Neural progenitor cell (in vitro differentiated cells): ENCODE measurements around the gene FAM118B. TPM values are rescaled to one million over a fixed set of nuclear protein-coding genes. Genes with fewer than 3 reads are reported as not detected.

ENCODE experiments used
- DNase-seq: peaks from one replicate; pipeline ENCODE4 v3.0.0-alpha.2; 2016; ENCODE audit warnings: low spot score
- H2AFZ ChIP-seq: fragments of 200-600 bp; sonication (generic); replicated peaks from 2 replicates; pipeline ENCODE4 v1.6.1; 2016; ENCODE audit warnings: antibody characterized with exemption
- H3F3A ChIP-seq: fragments of 200-600 bp; sonication (generic); 2 replicates; pipeline ENCODE4 v1.6.1; 2016; ENCODE audit warnings: antibody characterized with exemption, low read depth
- H3K27ac ChIP-seq: fragments of 200-600 bp; sonication (generic); 2 replicates; pipeline ENCODE4 v1.5.1; 2016; ENCODE audit warnings: mild to moderate bottlenecking
- H3K27me3 ChIP-seq: fragments of 200-600 bp; sonication (generic); 2 replicates; pipeline ENCODE4 v1.6.1; 2016; ENCODE audit warnings: mild to moderate bottlenecking, moderate library complexity
- H3K36me3 ChIP-seq: fragments of 200-600 bp; sonication (generic); 2 replicates; pipeline ENCODE4 v1.5.1; 2016
- H3K4me1 ChIP-seq: fragments of 200-600 bp; sonication (generic); 2 replicates; pipeline ENCODE4 v1.6.1; 2016; ENCODE audit warnings: mixed run types
- H3K4me2 ChIP-seq: fragments of 200-600 bp; sonication (generic); 2 replicates; pipeline ENCODE4 v1.6.1; 2016
- H3K4me3 ChIP-seq: fragments of 200-600 bp; sonication (generic); 2 replicates; pipeline ENCODE4 v1.5.1; 2016
- H3K79me2 ChIP-seq: fragments of 200-600 bp; sonication (generic); 2 replicates; pipeline ENCODE4 v1.6.1; 2016; ENCODE audit warnings: low read depth
- H3K9ac ChIP-seq: fragments of 200-600 bp; sonication (generic); 2 replicates; pipeline ENCODE4 v1.6.1; 2016
- H3K9me3 ChIP-seq: fragments of 200-600 bp; sonication (generic); 2 replicates; pipeline ENCODE4 v1.5.1; 2016; ENCODE audit warnings: low read depth
- H4K20me1 ChIP-seq: fragments of 200-600 bp; sonication (generic); 2 replicates; pipeline ENCODE4 v1.6.1; 2016; ENCODE audit warnings: low read depth
- H3K27ac Mint-ChIP-seq: 3 replicates; pipeline ENCODE4 v1.8.0; 2021; ENCODE audit warnings: mixed read lengths
- H3K27me3 Mint-ChIP-seq: 2 replicates; pipeline ENCODE4 v1.8.0; 2022; ENCODE audit warnings: low read depth, mild to moderate bottlenecking, inconsistent platforms, moderate library complexity, mixed read lengths; ENCODE audit not compliant: insufficient read depth
- H3K36me3 Mint-ChIP-seq: 3 replicates; pipeline ENCODE4 v1.8.0; 2021; ENCODE audit warnings: mixed read lengths
- H3K4me1 Mint-ChIP-seq: 3 replicates; pipeline ENCODE4 v1.8.0; 2021; ENCODE audit warnings: mixed read lengths
- H3K4me3 Mint-ChIP-seq: 3 replicates; pipeline ENCODE4 v1.8.0; 2021; ENCODE audit warnings: mild to moderate bottlenecking, moderate library complexity, mixed read lengths
- H3K9me3 Mint-ChIP-seq: 3 replicates; pipeline ENCODE4 v1.8.0; 2020; ENCODE audit warnings: mixed read lengths
- CTCF ChIP-seq: fragments of 200-600 bp; sonication (generic); IDR thresholded peaks from 2 replicates; pipeline ENCODE4 v1.5.1; 2017; ENCODE audit warnings: antibody characterized with exemption, mild to moderate bottlenecking
- EZH2 ChIP-seq: fragments of 200-600 bp; sonication (generic); IDR thresholded peaks from 2 replicates; pipeline ENCODE4 v1.6.1; 2017; ENCODE audit warnings: antibody characterized with exemption, mild to moderate bottlenecking, moderate library complexity
- EZH2phosphoT487 ChIP-seq: fragments of 200-600 bp; sonication (generic); IDR thresholded peaks from 2 replicates; pipeline ENCODE4 v1.6.1; 2017; ENCODE audit warnings: antibody characterized with exemption
- total RNA-seq: library from RNA; depleted of rRNA; stranded (reverse); fragments of >200 nt; gene quantifications from 2 replicates; pipeline ENCODE4 v1.2.3, GENCODE V29; 2015; ENCODE audit warnings: low replicate concordance

FAM118B gene
- total RNA-seq, 1 donor from 2014 or later = 43.2 TPM

GRCh38 chr11:126232683-126233082 lies 21.1 kb downstream of the FAM118B start:
- H4K20me1 ChIP-seq = peaks cover 7% of the 10 kb centered on the region
- no peaks in the 10 kb centered on the region for H3F3A ChIP-seq
- Mint-ChIP-seq H3K36me3 (peaks cover 7% of the 10 kb centered on the region), H3K27ac (no peak overlapping the region), H3K4me3 (no peak overlapping the region), H3K9me3 (no peaks in the 10 kb centered on the region), H3K27me3 (peaks cover 2% of the 10 kb centered on the region), H3K4me1 (no peaks in the 10 kb centered on the region)
- no peak for DNase-seq
- H3K4me3 ChIP-seq = no peak overlapping the region
- H3K79me2 ChIP-seq = peaks cover 33% of the 10 kb centered on the region
- H2AFZ ChIP-seq = no peak overlapping the region
- H3K27ac ChIP-seq = no peak overlapping the region
- no peak overlapping the region for H3K4me2 ChIP-seq
- no peak overlapping the region for H3K9ac ChIP-seq
- no peak for TF ChIP-seq EZH2phosphoT487
- no peak for TF ChIP-seq EZH2
- no peaks in the 10 kb centered on the region for H3K36me3 ChIP-seq
- no peaks in the 10 kb centered on the region for H3K9me3 ChIP-seq
- H3K27me3 ChIP-seq = no peaks in the 10 kb centered on the region
- no peaks in the 10 kb centered on the region for H3K4me1 ChIP-seq

GRCh38 chr11:126233391-126233790 lies 21.8 kb downstream of the FAM118B start:
- Histone ChIP-seq H4K20me1 (peaks cover 7% of the 10 kb centered on the region), H3K36me3 (no peaks in the 10 kb centered on the region)
- H3K4me3 Mint-ChIP-seq = no peak overlapping the region

GRCh38 chr11:126246636-126247035 lies 35.1 kb downstream of the FAM118B start:
- no peak for DNase-seq
- H2AFZ ChIP-seq = no peak overlapping the region
- H3K4me3 Mint-ChIP-seq = no peak overlapping the region
- TF ChIP-seq CTCF = no peak
- no peak for TF ChIP-seq EZH2phosphoT487
- no peak for TF ChIP-seq EZH2
- no peaks in the 10 kb centered on the region for H3K9me3 ChIP-seq
- no peaks in the 10 kb centered on the region for H4K20me1 ChIP-seq
- no peaks in the 10 kb centered on the region for H3K27me3 ChIP-seq
- H3K4me1 ChIP-seq = no peaks in the 10 kb centered on the region
- H3K4me2 ChIP-seq = no peak overlapping the region
- peaks cover 11% of the 10 kb centered on the region for H3K36me3 ChIP-seq
- peaks cover 3% of the 10 kb centered on the region for H3K27me3 Mint-ChIP-seq
- no peak overlapping the region for H3K9ac ChIP-seq
- no peaks in the 10 kb centered on the region for H3F3A ChIP-seq
- no peaks in the 10 kb centered on the region for H3K4me1 Mint-ChIP-seq
- no peak overlapping the region for H3K4me3 ChIP-seq
- no peaks in the 10 kb centered on the region for H3K9me3 Mint-ChIP-seq
- H3K79me2 ChIP-seq = no peaks in the 10 kb centered on the region
- peaks cover 27% of the 10 kb centered on the region for H3K36me3 Mint-ChIP-seq
- H3K27ac ChIP-seq = no peak overlapping the region
- H3K27ac Mint-ChIP-seq = no peak overlapping the region

More at GRCh38 chr11:126233391-126233790, 21.8 kb downstream of the FAM118B start:
- H3K9me3 ChIP-seq = no peaks in the 10 kb centered on the region
- Mint-ChIP-seq H3K36me3 (peaks cover 9% of the 10 kb centered on the region), H3K27ac (no peak overlapping the region), H3K27me3 (peaks cover 2% of the 10 kb centered on the region), H3K4me1 (no peaks in the 10 kb centered on the region), H3K9me3 (no peaks in the 10 kb centered on the region)
- H3K27ac ChIP-seq = no peak overlapping the region
- no peak overlapping the region for H2AFZ ChIP-seq
- H3K4me1 ChIP-seq = no peaks in the 10 kb centered on the region
- H3F3A ChIP-seq = no peaks in the 10 kb centered on the region
- TF ChIP-seq EZH2 (no peak), CTCF (no peak), EZH2phosphoT487 (no peak)
- H3K4me3 ChIP-seq = no peak overlapping the region
- H3K79me2 ChIP-seq = peaks cover 26% of the 10 kb centered on the region
- H3K4me2 ChIP-seq = no peak overlapping the region
- no peak for DNase-seq
- H3K9ac ChIP-seq = no peak overlapping the region
- H3K27me3 ChIP-seq = no peaks in the 10 kb centered on the region

DNA sequence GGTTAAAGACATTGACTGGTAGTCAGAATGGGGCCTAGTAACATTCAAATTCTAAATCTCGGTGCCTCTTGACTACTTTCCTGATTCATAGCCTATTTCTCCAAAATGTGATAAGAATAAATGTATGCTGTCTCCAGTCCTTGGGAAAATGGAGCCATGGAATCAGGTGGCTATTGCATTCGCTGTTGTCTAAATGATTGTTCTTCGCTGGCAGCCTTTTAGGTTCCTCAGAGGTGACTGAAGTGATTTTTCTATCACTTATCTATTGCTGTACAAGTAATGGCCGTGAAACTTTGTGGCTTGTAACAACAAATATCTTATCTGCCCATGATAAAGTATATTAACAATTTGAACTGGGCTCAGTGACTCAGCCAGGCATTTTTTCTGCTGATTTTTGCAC lies 41.7 kb downstream of the FAM118B start:
- H3K27me3 Mint-ChIP-seq = peaks cover 2% of the 10 kb centered on the region
- TF ChIP-seq EZH2phosphoT487 (no peak), CTCF (no peak), EZH2 (no peak)

More for the DNA sequence above, 41.7 kb downstream of the FAM118B start:
- no peaks in the 10 kb centered on the region for H3K27me3 ChIP-seq
- no peak overlapping the region for H3K27ac Mint-ChIP-seq
- no peak overlapping the region for H3K4me2 ChIP-seq
- H2AFZ ChIP-seq = no peak overlapping the region
- H3K9ac ChIP-seq = no peak overlapping the region
- no peak overlapping the region for H3K4me3 Mint-ChIP-seq
- H3K36me3 ChIP-seq = no peaks in the 10 kb centered on the region
- H3F3A ChIP-seq = peaks cover 4% of the 10 kb centered on the region
- no peaks in the 10 kb centered on the region for H3K9me3 ChIP-seq
- H3K4me1 Mint-ChIP-seq = no peaks in the 10 kb centered on the region
- DNase-seq = no peak
- no peaks in the 10 kb centered on the region for H3K9me3 Mint-ChIP-seq
- H3K4me3 ChIP-seq = no peak overlapping the region
- H4K20me1 ChIP-seq = peaks cover 5% of the 10 kb centered on the region
- H3K27ac ChIP-seq = no peak overlapping the region
- H3K36me3 Mint-ChIP-seq = peaks cover 30% of the 10 kb centered on the region
- H3K4me1 ChIP-seq = no peaks in the 10 kb centered on the region
- H3K79me2 ChIP-seq = no peaks in the 10 kb centered on the region
